Activated gamma-delta T cell treated with anti-CD3 and anti-CD28 coated beads, Interleukin-2, amount 50 U/mL, for 16 hours (primary cell): ENCODE results near the gene DYRK1B.
"Not testable (repeated sequence)": the region's sequence is repeated elsewhere in the genome, so short reads cannot be mapped to it uniquely, and the experiment has no call there.

Source experiments
- DNase-seq: peaks from one replicate; pipeline ENCODE4 v3.0.0-alpha.2; 2020; ENCODE audit warnings: low read depth

The DYRK1B gene

DNA sequence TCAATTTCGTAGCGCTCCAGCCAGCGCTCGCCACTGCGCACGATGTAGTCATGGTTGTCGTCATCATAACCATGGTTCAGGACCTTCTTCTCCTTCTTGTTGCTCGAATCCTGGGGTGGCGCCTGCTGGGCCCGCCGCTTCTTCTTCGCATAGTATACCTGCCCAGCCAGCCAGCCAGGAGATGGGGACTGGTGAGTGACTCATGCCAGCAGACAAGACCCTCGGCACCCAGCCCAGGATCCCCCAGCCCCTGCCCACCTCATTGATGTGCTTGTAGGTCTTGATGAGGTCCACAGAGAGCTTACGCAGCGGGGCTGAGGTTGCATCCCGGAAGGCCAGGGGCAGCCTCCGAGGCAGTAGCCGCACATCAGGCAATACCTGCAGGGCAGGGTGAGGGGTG, 3.6 kb downstream of the DYRK1B start:
- DNase-seq: no peak

DNA sequence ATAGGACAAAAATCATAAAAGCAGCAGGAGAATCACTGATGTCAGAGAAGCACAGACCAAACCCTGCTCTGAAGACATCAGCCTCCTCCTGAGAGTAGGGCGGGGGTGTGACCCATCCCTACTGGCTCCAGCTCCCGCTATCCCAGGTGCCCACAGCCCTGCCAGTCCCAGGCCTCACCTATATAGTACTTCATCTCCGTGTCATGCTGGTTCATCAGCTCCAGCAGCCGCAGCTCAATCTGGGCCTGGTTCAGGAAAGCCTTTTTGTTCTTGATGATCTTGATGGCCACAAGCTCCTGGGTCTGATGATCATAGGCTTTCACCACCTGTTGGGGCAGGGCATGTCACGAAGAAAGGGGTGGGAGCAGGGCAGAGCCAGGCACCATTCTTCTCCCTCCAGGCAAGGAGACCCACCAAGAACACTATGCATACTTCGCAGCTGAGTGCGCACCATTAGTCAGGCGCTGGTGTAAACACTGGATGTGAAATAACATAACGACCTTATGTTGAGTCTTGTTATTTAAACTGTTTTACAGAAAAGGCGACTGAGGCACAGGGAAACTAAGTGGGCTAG, 4.2 kb downstream of the DYRK1B start:
- no peak for DNase-seq

DNA sequence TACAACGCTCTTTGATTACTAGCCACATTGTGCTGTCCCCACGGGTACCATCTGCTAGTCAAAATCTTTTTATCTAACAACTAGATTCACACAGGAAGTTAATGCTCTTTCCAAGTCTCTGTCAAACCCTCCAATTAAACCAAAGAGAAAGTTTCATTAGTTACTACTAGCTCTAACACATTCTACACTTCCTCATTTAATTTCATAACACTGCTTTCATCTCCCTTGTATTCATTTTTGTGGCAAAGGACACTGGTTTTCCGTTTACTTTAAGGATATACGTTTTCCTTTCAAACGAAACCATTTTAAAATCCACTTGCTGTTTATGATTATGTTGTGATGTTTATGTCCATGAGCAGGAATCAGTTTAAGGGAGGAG, 5.3 kb downstream of the DYRK1B start:
- no peak for DNase-seq

DNA sequence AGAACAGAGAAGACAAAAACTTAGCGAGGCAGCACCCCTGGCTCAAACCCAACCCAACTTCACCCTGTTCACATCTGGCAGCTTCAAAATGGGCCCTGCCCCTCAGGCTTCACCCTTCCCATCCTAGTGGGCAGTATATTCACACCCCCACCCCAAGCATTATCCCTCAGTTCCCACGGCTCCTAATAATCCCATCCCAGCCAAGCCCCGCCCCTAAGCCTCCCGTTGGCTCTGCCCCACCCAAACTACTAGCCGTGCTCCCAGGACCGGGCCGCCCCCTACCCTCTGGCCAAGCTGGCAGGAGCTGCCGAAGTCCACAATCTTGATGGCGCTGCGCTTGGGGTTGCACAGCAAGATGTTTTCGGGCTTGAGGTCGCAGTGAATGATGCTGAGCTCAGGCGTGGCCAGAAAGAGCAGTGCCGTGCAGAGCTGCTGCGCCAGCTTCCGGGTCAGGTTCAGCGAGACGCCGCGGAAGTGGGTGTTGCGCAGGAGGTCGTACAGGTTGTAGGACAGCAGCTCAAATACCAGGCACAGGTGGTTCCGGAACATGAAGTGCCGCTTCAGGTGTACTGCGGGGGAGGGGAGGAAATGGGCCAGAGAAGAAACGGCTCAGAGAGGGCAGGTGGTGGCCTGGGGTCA, 5.8 kb downstream of the DYRK1B start:
- DNase-seq: no peak

DNA sequence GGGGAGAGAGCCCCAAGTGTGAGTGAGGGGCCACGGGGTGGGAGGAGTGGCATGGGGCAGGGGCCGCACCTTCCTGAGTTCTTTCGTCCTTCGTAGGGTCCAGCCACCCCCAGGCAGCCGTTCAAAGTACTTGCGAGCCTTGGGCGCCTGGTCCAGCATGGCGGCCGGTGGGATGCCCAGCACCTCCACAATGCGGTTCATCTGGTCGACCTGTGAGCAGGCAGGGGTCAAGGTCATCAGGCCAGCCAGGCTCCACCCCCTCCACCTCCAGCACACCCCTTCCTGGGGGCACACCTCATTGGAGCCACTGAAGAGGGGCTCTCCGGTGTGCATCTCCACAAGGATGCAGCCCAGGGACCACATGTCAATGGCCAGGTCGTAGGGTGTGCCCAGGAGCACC, 6.7 kb downstream of the DYRK1B start:
- DNase-seq: no peak

DNA sequence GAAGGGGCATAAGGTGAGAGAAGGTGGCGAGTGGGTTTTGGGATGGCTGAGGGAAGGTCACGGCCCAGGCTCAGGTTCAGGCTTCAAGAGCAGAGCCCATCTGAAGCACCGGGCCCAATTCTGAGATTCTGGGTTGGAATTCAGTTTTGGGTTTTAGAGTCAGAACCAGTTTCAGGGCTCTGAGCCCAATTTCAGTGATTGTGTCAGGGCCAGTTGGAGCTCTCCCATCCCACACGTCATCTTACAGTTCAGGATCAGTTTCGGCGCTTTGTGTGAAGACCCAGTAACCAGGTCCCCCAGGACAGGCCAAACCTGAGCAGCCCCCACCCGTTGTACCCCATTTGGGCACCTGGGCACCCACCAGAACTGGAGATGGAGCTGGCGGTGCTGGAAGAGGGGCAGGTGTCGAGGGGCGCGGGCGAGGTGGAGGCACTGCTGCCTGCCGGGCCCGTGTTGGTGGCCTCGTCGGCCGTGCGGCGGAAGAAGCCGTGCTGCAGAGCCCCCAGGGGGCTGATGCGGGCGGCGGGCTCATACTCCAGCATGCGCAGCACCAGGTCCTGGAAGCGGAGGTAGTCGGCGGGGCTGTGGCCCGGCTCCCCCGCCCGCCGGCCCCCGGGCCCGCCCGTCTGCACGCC, 7.5 kb downstream of the DYRK1B start:
- no peak for DNase-seq

DNA sequence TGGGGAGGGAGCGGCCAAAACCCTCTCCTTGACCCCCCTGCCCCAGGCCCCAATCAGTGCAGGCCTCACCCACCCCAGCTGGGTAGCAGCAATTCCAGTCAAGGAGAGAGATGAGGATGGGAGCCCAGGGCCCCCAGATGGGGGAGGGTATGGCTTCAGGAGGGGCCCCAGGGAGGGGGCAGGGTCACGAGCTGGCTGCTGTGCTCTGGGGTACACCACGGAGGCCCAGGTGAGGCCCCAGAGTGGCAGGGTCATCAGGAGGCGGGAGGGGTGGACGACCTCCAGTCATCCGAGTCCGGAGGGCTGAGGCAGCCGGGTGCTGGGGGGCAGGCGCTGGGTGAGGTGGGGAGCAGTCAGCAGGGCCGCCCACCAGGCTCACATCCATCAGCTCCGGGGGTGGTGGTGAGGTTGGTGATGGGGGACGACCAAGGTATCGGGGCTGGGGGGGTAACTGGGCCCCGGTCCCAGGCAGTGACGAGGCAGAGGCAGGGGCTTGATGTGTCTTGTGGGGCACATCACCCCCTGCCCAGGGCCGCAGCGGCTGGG, 8.4 kb downstream of the DYRK1B start:
- no peak for DNase-seq

DNA sequence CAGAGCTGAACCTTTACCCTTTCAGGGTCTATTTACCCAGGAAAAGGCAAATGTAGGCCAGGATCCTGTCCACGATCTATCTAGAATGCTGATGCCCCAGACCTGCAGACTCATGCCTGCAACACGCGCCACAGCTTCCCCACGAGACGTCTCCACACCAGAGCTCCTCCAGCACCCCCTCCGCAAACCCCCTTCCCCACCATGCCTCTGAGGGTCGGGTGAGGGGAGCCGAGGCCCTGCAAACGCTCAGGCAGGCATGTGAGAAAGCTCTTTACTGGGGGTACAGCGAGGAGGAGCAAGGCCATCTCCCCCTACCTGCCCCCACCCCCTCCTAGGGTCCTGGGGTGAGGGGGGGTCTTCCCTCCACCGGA, 8.9 kb downstream of the DYRK1B start:
- no peak for DNase-seq

DNA sequence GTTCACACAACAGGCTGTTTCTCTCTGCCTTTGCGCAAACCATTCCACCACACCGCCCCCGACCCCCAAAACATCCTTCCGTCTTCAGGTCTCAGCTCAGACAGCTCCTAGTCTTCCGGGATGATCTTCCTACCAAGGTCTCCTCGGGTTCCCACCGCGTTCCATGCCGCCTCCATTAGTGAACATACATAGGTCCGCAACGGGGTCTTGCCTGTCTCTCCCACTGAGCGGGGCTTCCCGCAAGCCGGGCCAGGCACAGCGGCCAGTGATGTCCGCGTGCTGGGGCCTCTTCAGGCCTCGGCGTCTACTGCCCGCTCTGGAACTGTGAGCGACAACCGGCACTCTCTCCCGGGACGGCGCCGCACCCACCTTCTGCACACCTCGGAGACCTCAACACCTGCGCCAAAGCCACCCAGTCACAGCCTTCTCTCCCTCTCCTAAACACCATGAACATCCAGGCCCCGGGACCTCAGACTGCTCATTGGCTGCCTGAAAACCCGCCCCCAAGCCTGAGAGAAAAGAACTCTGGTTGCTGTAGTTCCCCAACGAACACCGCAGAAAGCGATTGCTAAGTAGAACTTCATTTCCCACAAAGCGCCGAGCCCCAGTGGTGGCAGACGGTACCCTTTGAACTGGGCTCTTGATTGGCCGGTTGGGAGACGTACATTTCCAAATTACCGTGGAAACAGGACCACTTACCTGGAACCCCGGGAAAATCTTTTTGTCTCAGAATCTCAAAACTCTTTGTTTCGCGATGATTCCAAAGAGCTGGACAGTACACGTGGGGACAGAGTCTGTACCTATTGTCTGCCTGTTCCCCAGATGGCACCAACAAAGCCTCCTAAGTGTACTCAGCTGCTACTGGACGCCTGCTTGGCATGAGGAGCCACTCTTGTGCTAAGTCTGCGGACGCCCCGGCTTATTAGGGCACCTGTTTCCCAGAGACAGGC, 9.5 kb downstream of the DYRK1B start:
- DNase-seq: peak; percentile 76

DNA sequence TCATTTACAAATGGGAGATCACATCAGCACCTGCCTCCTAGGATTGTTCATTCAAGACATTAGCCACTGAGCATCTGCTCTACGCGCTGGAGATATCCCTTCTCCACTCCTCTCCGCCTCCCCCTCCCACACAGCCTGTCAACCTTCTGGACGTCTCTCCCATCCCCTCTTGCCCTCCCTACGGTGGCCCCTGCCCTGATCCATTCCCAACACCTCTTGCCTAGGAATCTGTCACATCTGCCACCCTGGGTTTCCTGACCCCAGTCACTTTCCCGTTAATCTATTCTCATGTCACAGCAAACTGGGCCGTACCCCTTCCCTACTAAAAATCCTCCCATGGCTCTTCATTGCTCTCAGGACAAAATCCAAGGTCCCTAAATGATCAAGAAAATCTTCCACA, 10.3 kb downstream of the DYRK1B start:
- no peak for DNase-seq

DNA sequence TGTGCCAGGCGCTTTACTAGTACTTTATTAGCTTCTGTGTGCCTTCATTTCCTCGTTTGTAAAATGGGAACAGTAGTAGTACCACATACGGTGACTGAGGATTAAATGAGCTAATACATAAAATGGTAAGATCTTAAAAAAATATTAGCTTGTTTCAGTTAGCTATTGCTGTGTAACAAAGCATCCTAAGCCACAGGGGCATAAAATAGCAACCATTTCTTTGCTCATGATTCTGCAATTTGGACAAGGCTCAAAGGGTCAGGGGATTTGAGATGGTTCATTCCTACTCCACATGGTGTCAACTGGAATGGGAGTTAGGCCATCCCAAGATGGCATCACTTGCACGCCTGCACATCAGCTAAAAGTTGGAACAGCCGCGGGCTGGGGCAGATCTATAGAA, 13.3 kb downstream of the DYRK1B start:
- DNase-seq: no peak

DNA sequence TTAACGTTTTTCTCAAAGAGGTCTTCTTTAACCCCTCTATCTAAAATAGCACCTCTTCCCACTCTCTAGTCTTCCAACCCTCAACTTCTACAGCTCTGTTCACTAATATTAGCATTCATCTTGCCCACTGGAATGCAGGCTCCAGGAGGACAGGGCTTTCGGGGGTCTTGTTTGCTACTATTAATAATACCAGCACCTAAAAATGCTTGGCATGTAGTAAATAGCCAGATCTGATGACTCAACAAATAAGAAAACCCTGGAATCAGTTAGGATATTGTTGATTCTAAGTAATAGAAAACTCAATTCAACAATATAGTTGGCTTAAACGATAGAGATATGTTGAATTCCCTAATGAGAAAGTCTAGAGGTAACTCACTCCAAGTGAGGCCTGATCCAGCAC, 14.2 kb downstream of the DYRK1B start:
- no peak for DNase-seq

DNA sequence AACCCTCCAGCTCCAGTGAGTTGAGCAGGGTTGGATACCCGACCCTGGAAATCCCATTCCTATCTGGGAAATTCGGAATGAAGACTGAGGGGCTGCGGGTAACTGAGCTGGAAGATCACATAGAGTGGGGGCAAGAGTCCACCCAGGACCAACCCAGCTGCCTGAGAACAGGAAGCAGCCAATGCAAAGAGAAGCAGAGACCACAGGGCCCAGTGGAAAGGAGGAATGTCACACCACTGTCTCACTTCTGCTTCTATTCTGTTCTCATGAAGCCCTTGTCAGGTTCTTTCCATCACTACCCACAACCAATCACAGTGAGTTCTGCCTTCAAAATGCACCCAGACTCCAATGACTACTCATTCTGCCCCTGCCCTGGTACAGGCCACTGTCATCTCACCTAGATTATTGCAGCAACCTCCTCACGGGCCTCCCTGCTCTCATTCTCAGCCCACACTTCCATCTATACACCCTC, 15.3 kb downstream of the DYRK1B start:
- no peak for DNase-seq

DNA sequence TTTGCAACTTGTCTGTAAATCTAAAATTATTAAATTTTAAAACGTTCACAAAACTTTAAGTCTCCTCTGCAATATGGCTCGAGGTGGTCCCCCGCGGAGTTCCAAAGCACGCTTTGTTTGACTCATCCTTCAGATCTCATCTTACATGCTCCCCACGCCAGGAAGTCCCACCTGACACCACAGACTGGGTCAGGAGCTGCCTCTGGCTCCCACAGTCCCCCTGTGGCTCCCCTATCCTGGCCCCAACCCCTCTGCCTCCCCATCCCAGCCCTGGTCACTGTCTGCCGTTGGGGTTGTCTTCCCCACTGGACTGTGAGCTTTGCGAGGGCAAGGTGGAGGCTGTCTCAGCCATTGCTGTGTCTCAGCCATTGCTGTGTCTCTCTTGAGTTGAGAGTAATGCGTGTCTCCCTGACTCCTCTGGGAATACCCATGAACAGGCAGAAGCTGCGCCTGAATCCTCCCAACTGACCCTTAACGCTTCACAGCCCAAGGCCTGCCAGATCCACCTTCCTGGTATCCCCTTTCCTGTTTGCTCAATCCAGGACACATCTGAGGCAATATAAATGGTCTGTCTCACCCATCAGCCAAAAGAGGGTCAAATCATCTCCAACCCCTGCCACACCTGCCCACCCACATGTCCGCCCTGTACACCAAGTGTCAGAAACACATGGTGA, 15.9 kb downstream of the DYRK1B start:
- DNase-seq: no peak

DNA sequence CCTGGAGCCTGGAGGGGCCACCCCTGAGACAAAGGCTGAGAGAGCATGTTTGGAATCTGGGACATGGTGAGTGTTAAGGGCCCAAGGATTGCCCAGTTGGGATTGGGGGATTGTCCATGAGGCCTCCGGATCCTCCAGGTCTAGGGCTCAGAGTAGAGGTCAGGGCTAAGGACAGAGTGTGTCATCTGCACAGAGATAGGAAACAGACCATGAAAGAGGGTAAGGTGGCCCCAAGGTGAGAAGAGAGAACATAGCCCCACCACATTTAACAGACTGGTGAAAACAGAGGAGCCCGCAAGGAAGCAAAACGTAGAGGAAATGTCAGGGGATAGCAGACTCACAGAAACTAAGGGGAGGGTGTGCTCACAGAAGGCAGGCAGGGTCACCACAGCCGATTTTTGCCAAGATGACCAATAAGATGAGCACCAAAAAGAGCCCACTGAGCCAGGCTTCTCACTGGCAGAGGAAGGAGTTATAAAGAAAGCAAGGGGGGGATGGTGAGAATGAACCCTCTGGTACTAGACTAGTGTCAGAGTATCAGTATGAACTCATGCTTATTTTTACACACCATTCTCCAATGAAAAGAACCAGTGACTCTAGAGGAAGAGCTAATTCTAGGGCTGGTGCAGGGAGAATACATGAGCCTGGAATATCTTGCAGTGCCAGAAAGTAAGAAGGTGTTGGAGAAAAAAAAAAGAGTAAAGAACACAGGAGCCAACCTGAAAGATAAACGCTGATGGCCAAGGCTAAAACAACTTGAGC, 17.5 kb downstream of the DYRK1B start:
- DNase-seq: no peak

DNA sequence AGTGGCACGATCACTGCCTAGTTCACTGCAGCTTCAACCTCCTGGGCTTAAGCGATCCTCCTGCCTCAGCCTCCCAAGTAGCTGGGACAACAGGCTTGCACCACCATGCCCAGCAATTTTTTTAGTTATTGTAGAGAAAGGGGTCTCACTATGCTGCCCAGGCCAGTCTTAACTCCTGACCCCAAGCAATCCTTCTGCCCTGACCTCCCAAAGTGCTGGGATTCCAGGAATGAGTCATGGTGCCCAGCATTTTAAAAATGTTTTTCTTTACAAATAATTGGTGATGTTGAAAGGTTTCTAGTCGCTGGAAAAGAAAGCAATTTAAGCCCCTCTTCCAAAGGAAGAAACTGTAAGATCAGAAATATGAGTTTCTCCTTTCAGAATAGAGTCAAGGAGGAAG, 19.4 kb downstream of the DYRK1B start:
- DNase-seq: no peak

DNA sequence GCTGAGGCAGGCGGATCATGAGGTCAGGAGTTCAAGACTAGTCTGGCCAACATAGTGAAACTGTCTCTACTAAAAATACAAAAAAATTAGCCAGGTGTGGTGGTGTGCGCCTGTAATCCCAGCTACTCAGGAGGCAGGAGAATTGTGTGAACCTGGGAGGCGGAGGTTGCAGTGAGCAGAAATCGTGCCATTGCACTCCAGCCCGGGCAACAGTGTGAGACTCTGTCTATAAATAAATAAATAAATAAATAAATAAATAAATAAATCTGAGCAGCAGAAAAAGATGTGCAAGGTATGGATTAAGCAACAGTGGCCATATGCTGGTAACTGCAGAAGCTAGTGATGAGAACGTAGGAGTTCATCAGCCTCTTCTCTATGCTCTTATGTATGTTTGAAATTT, 19.9 kb downstream of the DYRK1B start:
- not testable (repeated sequence) for DNase-seq

DNA sequence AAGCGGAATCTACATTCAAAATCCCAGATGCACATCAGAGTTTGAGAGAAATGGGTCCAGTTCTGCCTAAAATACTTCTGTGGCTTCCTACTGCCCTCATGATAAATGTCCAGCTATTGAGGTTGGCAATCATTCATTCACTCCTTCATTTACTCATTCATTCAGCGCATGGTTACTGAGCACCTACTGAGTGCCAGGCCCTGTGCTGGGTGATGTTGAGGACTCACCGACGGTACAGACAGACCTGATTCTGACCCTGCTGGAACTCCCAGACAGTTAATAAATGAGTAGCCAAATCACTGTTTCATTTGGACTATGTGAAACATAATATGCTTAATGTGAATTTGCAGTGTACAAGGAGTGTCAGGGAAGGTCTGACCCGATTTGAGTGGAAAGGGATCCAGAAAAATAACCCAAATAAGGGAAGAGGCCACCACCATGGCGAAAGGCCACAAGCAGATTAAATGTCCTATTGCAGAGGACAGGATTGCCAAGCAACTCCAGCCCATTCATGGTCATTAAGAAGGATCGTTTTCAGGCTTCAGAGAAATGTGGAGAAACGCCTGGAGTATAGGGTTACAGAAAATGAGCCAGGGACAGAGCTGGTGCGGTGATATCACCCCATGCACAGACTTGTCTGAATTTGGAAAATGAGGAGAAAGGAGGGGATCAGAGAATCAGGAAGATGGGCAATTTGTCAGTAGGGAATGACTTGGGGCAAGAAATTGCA, 20.5 kb downstream of the DYRK1B start:
- no peak for DNase-seq

DNA sequence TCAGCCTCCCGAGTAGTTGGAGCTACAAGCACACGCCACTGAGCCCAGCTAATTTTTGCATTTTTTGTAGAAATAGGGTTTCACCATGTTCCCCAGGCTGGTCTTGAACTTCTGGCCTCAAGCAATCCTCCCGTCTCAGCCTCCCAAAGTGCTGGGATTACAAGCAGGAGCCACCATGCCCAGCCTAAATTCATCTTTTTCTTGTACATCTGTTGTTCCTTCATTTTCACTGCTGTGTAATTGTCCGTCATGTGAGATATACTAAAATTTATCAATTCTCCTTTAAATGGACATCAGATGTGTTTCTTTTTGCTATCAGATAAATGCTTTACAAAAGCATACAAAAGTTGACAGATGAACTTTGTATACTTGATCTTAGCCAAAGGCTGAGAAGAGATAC, 22.9 kb downstream of the DYRK1B start:
- no peak for DNase-seq

DNA sequence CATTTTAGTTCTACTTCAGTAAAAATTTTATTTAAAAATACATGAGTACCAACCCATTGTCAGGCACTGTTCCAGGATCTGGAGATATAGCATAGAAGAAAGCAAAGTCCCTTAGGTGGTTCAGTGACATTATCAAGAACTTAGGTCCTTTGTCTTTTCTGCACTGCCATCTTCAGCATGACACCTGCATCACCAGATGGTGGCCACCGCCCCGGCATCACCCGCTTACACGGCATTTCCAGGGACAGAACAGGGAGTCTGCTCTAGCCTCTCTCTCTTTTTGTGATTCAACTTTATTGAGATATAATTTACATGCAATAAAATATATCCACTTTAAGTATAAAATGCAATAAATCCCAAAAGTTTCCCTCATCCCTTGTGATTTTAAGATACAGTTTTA, 23.5 kb downstream of the DYRK1B start:
- DNase-seq: no peak
